ENCODE results near the gene IPP.
"Not testable (repeated sequence)": the region's sequence is repeated elsewhere in the genome, so short reads cannot be mapped to it uniquely, and the experiment has no call there.

Gene IPP

GRCh38 chr1:45679123-45679522 is 71.3 kb downstream of the IPP start:
- H3K27me3 ChIP-seq (ENCODE audit: control insufficient read depth, insufficient read depth, low read length): no peaks in the 10 kb centered on the region
- H3K4me1 ChIP-seq (ENCODE audit: control insufficient read depth, insufficient read depth, low read length): peaks cover 61% of the 10 kb centered on the region
- no peaks in the 10 kb centered on the region for H3K9me3 ChIP-seq (ENCODE audit: control insufficient read depth, insufficient read depth, low read length)
- H3K4me3 ChIP-seq (ENCODE audit: low read depth, low read length): no peak overlapping the region
- H3K27ac ChIP-seq (ENCODE audit: low read depth, low read length): no peak overlapping the region
- H3K9ac ChIP-seq (ENCODE audit: low read depth, low read length): no peak overlapping the region
- H3K36me3 ChIP-seq (ENCODE audit: control insufficient read depth, insufficient read depth, low read length): peaks cover 4% of the 10 kb centered on the region

GRCh38 chr1:45678489-45678888 is 72.0 kb downstream of the IPP start:
- no peak overlapping the region for H3K27ac ChIP-seq (ENCODE audit: low read depth, low read length)
- no peak overlapping the region for H3K4me3 ChIP-seq (ENCODE audit: low read depth, low read length)
- H3K9ac ChIP-seq (ENCODE audit: low read depth, low read length): no peak overlapping the region
- H3K4me1 ChIP-seq (ENCODE audit: control insufficient read depth, insufficient read depth, low read length): peaks cover 66% of the 10 kb centered on the region
- H3K9me3 ChIP-seq (ENCODE audit: control insufficient read depth, insufficient read depth, low read length): no peaks in the 10 kb centered on the region
- no peaks in the 10 kb centered on the region for H3K27me3 ChIP-seq (ENCODE audit: control insufficient read depth, insufficient read depth, low read length)
- peaks cover 4% of the 10 kb centered on the region for H3K36me3 ChIP-seq (ENCODE audit: control insufficient read depth, insufficient read depth, low read length)

GRCh38 chr1:45677751-45678245 is 72.7 kb downstream of the IPP start:
- Histone ChIP-seq H3K4me3 (ENCODE audit: low read depth, low read length) (no peak overlapping the region), H3K36me3 (ENCODE audit: control insufficient read depth, insufficient read depth, low read length) (peaks cover 7% of the 10 kb centered on the region), H3K9me3 (ENCODE audit: control insufficient read depth, insufficient read depth, low read length) (no peaks in the 10 kb centered on the region), H3K27me3 (ENCODE audit: control insufficient read depth, insufficient read depth, low read length) (no peaks in the 10 kb centered on the region), H3K9ac (ENCODE audit: low read depth, low read length) (no peak overlapping the region), H3K4me1 (ENCODE audit: control insufficient read depth, insufficient read depth, low read length) (peaks cover 64% of the 10 kb centered on the region), H3K27ac (ENCODE audit: low read depth, low read length) (no peak overlapping the region)

- not testable (repeated sequence) for H3K27ac ChIP-seq (ENCODE audit: low read depth, low read length); H3K9me3 ChIP-seq (ENCODE audit: control insufficient read depth, insufficient read depth, low read length); H3K9ac ChIP-seq (ENCODE audit: low read depth, low read length); H3K36me3 ChIP-seq (ENCODE audit: control insufficient read depth, insufficient read depth, low read length); H3K4me3 ChIP-seq (ENCODE audit: low read depth, low read length); H3K27me3 ChIP-seq (ENCODE audit: control insufficient read depth, insufficient read depth, low read length)
- H3K4me1 ChIP-seq (ENCODE audit: control insufficient read depth, insufficient read depth, low read length): peaks cover 52% of the 10 kb centered on the region
Observed at GRCh38 chr1:45676553-45676952, 73.9 kb downstream of the IPP start.

GRCh38 chr1:45674478-45674877 is 76.0 kb downstream of the IPP start:
- Histone ChIP-seq H3K4me3 (ENCODE audit: low read depth, low read length) (no peak overlapping the region), H3K36me3 (ENCODE audit: control insufficient read depth, insufficient read depth, low read length) (peaks cover 8% of the 10 kb centered on the region), H3K9ac (ENCODE audit: low read depth, low read length) (no peak overlapping the region), H3K4me1 (ENCODE audit: control insufficient read depth, insufficient read depth, low read length) (peaks cover 35% of the 10 kb centered on the region), H3K27ac (ENCODE audit: low read depth, low read length) (no peak overlapping the region), H3K9me3 (ENCODE audit: control insufficient read depth, insufficient read depth, low read length) (no peaks in the 10 kb centered on the region), H3K27me3 (ENCODE audit: control insufficient read depth, insufficient read depth, low read length) (no peaks in the 10 kb centered on the region)

GRCh38 chr1:45673956-45674355 is 76.5 kb downstream of the IPP start:
- H3K4me3 ChIP-seq (ENCODE audit: low read depth, low read length): no peak overlapping the region
- peaks cover 8% of the 10 kb centered on the region for H3K36me3 ChIP-seq (ENCODE audit: control insufficient read depth, insufficient read depth, low read length)
- H3K9me3 ChIP-seq (ENCODE audit: control insufficient read depth, insufficient read depth, low read length): no peaks in the 10 kb centered on the region
- H3K9ac ChIP-seq (ENCODE audit: low read depth, low read length): no peak overlapping the region
- H3K4me1 ChIP-seq (ENCODE audit: control insufficient read depth, insufficient read depth, low read length): peaks cover 30% of the 10 kb centered on the region
- no peaks in the 10 kb centered on the region for H3K27me3 ChIP-seq (ENCODE audit: control insufficient read depth, insufficient read depth, low read length)
- no peak overlapping the region for H3K27ac ChIP-seq (ENCODE audit: low read depth, low read length)

GRCh38 chr1:45669859-45670655 is 80.4 kb downstream of the IPP start:
- Histone ChIP-seq H3K36me3 (ENCODE audit: control insufficient read depth, insufficient read depth, low read length) (peaks cover 8% of the 10 kb centered on the region), H3K27ac (ENCODE audit: low read depth, low read length) (no peak overlapping the region), H3K9me3 (ENCODE audit: control insufficient read depth, insufficient read depth, low read length) (no peaks in the 10 kb centered on the region), H3K4me3 (ENCODE audit: low read depth, low read length) (no peak overlapping the region), H3K4me1 (ENCODE audit: control insufficient read depth, insufficient read depth, low read length) (peaks cover 11% of the 10 kb centered on the region), H3K9ac (ENCODE audit: low read depth, low read length) (no peak overlapping the region), H3K27me3 (ENCODE audit: control insufficient read depth, insufficient read depth, low read length) (no peaks in the 10 kb centered on the region)

- Histone ChIP-seq H3K27me3 (ENCODE audit: control insufficient read depth, insufficient read depth, low read length) (no peaks in the 10 kb centered on the region), H3K36me3 (ENCODE audit: control insufficient read depth, insufficient read depth, low read length) (peaks cover 5% of the 10 kb centered on the region), H3K27ac (ENCODE audit: low read depth, low read length) (no peak overlapping the region), H3K9ac (ENCODE audit: low read depth, low read length) (no peak overlapping the region), H3K4me1 (ENCODE audit: control insufficient read depth, insufficient read depth, low read length) (peaks cover 7% of the 10 kb centered on the region), H3K9me3 (ENCODE audit: control insufficient read depth, insufficient read depth, low read length) (no peaks in the 10 kb centered on the region), H3K4me3 (ENCODE audit: low read depth, low read length) (no peak overlapping the region)
Observed at GRCh38 chr1:45669379-45669778, 81.1 kb downstream of the IPP start.

- Histone ChIP-seq H3K36me3 (ENCODE audit: control insufficient read depth, insufficient read depth, low read length) (0 out of 2 replicates have a peak, but pooled peaks cover 4% of the 10 kb centered on the region), H3K4me1 (ENCODE audit: control insufficient read depth, insufficient read depth, low read length) (no peaks in the 10 kb centered on the region), H3K27me3 (ENCODE audit: control insufficient read depth, insufficient read depth, low read length) (no peaks in the 10 kb centered on the region), H3K9me3 (ENCODE audit: control insufficient read depth, insufficient read depth, low read length) (no peaks in the 10 kb centered on the region), H3K4me3 (ENCODE audit: low read depth, low read length) (no peak overlapping the region), H3K27ac (ENCODE audit: low read depth, low read length) (no peak overlapping the region), H3K9ac (ENCODE audit: low read depth, low read length) (no peak overlapping the region)
Observed at GRCh38 chr1:45668526-45668925, 81.9 kb downstream of the IPP start.

GRCh38 chr1:45667321-45668111 is 82.9 kb downstream of the IPP start:
- Histone ChIP-seq H3K27me3 (ENCODE audit: control insufficient read depth, insufficient read depth, low read length) (no peaks in the 10 kb centered on the region), H3K36me3 (ENCODE audit: control insufficient read depth, insufficient read depth, low read length) (no peaks in the 10 kb centered on the region), H3K9me3 (ENCODE audit: control insufficient read depth, insufficient read depth, low read length) (no peaks in the 10 kb centered on the region), H3K4me1 (ENCODE audit: control insufficient read depth, insufficient read depth, low read length) (no peaks in the 10 kb centered on the region), H3K9ac (ENCODE audit: low read depth, low read length) (no peak overlapping the region), H3K4me3 (ENCODE audit: low read depth, low read length) (no peak overlapping the region), H3K27ac (ENCODE audit: low read depth, low read length) (no peak overlapping the region)

- Histone ChIP-seq H3K9ac (ENCODE audit: low read depth, low read length) (no peak overlapping the region), H3K27me3 (ENCODE audit: control insufficient read depth, insufficient read depth, low read length) (no peaks in the 10 kb centered on the region), H3K36me3 (ENCODE audit: control insufficient read depth, insufficient read depth, low read length) (no peaks in the 10 kb centered on the region; the same call in 1 of the 2 replicates), H3K27ac (ENCODE audit: low read depth, low read length) (no peak overlapping the region), H3K4me1 (ENCODE audit: control insufficient read depth, insufficient read depth, low read length) (no peaks in the 10 kb centered on the region), H3K4me3 (ENCODE audit: low read depth, low read length) (no peak overlapping the region), H3K9me3 (ENCODE audit: control insufficient read depth, insufficient read depth, low read length) (no peaks in the 10 kb centered on the region)
Observed at GRCh38 chr1:45666836-45667235, 83.6 kb downstream of the IPP start.
